ENCODE results near the gene GPR156.

GPR156 gene

DNA sequence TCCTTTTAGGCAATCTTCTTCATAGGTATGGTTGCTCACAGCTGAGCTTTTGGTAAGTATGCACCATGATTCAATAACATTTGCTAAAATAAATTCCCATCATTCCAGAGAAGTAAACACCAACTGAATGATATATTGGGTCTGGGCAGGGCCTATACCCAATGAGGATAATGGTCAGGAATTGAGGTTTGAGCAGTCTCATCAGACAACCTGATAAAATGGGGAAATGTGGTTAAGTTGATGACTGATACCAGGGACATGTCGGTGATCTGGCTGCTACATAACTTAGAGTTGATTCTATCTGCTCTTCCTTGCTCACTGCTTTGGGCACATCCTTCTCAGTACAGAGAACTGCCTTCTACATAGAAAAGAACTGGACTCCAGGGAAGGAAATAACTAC lies 92.9 kb downstream of the GPR156 start:
- DNase-seq: no peak

DNA sequence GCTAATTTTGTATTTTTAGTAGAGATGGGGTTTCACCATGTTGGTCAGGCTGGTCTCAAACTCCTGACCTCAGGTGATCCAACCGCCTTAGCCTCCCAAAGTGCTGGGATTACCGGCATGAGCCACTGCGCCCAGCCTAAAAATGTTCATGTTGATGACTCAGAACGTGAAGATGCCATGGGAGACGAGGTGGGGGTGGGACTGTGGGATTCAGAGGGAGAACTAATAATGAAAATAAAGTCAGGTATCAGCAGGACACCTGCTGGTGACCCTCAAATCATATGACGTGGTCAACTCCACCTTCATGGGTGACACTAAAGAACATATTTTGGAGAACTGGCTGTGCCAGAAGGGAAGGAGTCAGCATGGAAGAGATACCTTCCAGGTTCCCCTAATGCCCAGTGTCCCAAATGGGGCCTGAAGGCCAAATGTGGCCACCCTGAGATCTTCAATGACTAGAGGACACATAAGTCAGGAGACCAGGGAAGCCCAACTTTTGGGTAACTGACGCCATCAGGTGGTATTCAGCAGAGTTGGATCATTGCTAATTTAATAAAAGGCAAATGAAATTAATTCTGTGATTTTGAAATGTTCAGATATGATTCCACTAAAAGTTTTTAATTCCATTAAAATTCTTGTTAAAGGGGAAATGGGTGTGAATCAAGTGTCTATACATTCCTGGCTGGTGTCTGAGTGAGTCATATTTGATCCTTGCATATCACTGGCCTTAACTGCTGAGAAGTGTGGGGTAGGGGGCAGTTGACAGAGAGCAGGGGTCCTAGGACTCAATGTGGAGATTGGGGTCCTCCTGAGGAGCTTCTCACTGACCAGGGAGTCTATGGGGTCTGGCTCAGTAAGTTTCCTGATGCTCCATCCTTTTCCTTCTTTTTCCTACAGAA lies 102.2 kb downstream of the GPR156 start:
- DNase-seq: no peak

- no peak for DNase-seq
Observed at GRCh38 chr3:120181632-120182031, 103.4 kb downstream of the GPR156 start.

- no peak for DNase-seq
Observed at GRCh38 chr3:120180731-120181412, 104.2 kb downstream of the GPR156 start.

GRCh38 chr3:120177707-120178306 lies 107.2 kb downstream of the GPR156 start:
- no peak for DNase-seq

- no peak for DNase-seq
Observed at GRCh38 chr3:120177151-120177550, 107.9 kb downstream of the GPR156 start.

- no peak for DNase-seq
Observed at GRCh38 chr3:120174811-120175539, 110.0 kb downstream of the GPR156 start.

GRCh38 chr3:120173056-120173675 lies 111.9 kb downstream of the GPR156 start:
- DNase-seq: no peak

- no peak for DNase-seq
Observed at GRCh38 chr3:120172070-120172469, 113.0 kb downstream of the GPR156 start.

DNA sequence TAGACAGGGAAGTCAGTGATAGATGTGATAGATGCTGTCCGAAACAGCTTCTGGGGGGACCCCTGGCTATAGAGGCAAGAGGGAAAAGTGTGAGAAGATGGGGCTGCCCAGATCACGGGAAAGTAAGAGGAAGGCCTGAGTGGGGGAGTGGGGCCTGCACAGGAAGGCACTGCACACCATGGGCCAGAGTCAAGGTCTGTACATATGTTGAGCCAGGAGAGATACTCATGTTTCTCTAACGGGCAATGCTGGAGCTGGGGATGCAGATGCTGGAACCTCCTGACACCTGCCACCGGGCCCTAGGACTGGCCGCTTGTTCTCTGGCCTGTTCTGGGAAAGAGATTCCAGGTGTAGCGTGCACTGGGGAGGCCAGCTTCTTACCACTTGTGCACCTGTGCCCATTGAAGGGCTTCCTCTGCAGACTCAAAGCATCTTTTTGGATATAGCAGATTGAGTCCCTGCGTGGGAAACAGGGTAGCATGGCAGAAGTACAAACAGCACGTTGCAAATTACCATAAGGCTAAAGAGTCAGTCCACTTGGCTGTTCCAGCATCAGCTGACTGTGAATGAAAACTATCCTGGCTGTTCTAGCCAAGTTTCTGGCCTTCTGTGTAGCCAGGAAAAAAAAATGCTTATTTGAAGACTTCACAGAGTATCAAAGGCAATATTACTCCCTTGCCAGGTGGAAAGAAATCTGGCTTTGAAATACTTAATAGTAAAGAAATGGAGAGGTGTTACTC lies 113.7 kb downstream of the GPR156 start:
- DNase-seq: no peak

DNA sequence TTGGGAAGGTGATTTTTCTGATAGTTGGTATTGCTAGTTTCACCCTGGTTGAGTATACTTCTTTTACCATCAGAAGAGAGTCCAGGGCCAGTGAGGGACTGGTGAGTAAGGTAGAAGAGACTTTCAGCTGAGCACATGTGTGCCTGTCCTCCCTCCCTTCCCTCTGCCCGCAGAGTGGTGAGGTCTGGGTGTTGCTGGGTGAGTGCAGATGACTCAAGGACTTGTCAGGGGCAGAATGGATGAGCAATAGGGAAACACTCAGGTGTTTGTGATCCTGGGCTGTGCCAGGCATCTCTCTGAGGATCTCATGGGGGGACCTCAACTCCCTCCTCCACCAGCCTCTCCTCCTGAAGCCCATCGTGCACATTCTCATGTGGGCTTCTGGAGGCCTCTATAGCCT lies 114.8 kb downstream of the GPR156 start:
- no peak for DNase-seq

DNA sequence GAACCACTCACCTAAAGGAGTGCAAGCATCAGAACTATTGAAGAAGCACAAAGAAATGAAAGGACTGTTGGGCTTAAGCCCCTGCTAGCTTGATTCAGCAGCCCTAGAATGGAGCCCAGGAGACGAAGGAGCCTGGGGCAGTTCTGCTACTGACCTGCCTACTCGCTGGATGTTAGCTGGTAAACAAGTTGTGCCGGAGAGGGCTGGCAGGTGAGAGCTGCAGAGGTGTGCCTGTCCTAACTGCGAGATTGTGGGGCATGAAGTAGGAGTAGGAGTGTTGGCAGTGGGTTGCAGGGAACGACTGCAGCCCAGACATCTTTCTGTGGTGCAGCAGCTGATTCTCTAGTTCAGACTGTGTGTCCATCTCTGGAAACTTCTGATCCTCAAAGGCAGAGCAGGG lies 115.6 kb downstream of the GPR156 start:
- DNase-seq: no peak

DNA sequence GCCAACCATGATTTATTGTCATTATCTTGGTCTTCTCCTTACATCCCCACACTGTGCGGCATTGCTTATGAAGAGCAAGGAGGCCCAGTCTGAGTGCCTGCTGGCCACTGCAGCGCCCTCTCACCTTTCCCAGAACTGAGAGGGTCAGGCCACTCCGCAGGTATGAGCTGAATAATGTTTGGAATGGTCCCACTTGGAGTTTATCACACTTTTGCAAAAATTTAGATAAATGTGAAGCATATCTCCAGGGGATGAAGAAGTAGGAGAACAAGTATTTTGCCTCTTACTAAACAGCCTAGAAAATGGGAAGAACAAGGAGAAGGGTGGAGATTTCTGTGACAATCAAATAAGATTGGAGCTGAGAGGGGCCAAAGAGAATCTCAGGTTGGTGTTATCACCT lies 116.4 kb downstream of the GPR156 start:
- DNase-seq: no peak

DNA sequence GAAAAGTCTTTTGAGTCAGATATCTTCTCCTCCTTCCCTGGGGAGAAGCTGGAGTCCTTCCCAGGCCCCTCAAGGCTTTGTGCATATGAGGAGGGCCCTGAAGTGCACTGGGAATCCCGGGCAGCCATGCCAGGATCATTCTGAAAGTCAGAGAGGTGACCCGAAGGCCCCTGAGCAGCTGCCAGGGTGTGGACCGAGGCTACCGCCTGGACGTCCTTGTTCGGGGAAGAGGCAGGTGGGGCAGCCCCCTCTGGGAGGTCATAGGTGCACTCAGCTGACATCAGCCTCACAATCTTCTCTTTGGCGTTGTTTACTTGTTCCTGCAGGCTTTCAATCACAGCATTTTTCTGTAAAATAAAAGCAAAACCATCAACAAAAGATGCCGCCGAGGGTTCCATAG lies 117.0 kb downstream of the GPR156 start:
- DNase-seq: no peak

DNA sequence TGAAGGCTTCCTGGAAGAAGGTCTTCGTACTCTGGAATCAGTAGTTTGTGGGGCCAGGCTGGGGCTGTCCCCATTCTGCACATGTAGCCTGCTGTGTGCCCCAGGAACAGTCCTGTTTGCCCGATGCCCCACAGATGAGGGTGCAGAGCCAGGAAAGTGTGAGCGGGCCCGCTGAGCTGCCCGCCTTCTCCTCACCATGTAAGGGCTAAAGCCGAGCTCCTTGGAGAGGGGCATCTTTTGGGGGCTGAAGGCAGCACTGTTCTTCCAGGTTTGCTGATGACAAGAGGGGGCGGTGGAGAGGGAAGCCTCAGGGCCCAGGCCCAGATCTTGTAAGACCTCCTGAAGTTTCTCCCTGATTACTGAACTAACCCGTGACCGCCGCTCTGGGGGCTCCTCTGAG lies 117.5 kb downstream of the GPR156 start:
- no peak for DNase-seq

DNA sequence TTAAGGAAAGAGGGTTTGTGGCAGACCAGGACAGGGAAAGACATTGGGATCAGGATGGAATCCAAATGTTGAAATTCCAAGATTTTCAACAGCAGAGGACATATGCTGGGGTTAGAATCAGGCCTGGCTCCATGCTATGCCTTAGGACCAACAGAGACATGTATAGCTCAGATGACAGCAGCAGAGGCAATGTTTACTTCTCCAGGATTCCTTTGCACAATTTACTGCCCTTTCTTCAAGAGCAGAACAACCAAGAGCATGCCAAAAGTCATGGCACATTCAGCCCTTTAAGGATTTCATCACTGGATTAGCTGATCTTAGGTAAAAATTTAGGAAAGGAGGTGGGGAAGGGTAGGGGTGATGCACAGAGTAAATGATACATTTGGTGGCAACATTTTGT lies 121.2 kb downstream of the GPR156 start:
- DNase-seq: no peak

GRCh38 chr3:120163026-120163425 lies 122.0 kb downstream of the GPR156 start:
- DNase-seq: no peak

DNA sequence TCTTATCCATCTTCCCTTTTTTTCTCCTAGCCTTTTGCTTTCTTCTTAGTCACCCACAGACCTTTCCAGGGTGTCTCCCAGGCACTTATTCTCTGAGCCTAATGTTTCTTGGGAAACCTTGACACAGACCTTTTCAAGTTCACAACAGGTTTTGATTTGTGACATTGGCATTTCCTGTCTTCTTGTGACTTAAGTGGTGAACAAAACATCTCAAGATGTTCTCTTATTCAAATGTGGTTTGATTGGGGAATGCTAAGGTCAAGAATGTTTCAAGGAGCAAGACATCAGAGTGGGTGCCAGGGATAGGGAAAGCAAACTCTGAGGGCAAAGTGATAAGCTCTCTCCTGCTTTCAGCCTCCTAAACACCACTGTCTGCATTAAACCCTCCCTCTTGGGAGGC lies 122.6 kb downstream of the GPR156 start:
- DNase-seq: no peak

DNA sequence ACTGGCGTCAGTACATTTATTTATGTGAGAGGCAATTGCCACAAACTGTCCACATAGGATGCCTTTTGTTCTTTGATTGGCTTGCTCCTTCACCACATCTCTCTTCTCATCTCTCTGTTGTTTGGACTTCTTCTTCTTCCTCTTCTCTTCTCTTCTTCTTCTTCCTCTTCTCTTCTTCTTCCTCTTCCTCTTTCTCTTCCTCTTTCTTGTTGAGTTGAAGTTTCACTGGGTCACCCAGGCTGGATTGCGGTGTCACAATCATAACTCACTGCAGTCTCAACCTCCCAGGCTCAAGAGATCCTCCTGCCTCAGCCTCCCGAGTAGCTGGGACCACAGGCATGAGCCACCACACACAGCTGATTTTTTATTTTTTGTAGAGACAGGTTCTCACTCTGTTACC lies 123.1 kb downstream of the GPR156 start:
- no peak for DNase-seq

DNA sequence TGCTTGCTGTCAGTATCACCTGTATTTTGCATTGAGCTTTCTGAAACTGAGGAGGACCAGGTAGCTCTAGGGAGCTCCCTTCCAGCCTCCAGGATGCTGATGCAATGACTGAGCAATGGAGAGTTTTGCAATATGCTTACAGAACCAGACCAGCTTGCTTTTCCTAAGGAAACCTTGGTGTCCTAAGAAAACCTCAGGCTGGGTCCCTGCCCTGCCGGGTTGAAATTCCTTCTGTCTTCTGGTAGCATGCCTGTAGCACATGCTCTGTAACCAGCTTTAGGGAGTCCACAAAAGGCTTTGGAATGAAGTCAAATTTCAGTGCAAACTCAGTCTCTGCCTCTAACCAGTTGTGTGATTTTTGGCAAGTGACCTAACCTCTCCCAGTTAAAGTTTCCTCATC lies 125.0 kb downstream of the GPR156 start:
- no peak for DNase-seq

GRCh38 chr3:120157681-120158080 lies 127.3 kb downstream of the GPR156 start:
- DNase-seq: no peak

GRCh38 chr3:120157113-120157512 lies 127.9 kb downstream of the GPR156 start:
- DNase-seq: no peak
